DOHH2 (cell line): ENCODE results near the gene ELF1.
"Not testable (repeated sequence)": the region's sequence is repeated elsewhere in the genome, so short reads cannot be mapped to it uniquely, and the experiment has no call there.

Source experiments
- CTCF ChIP-seq: fragments of 200-600 bp; sonication (generic); IDR thresholded peaks from one replicate; pipeline ENCODE4 v1.5.1; 2014; ENCODE audit warnings: antibody characterized with exemption, mild to moderate bottlenecking, low read depth, low read length; ENCODE audit not compliant: poor library complexity, severe bottlenecking
- EZH2phosphoT487 ChIP-seq: fragments of 200-600 bp; sonication (generic); IDR thresholded peaks from 2 replicates; pipeline ENCODE4 v1.6.1; 2017; ENCODE audit warnings: borderline replicate concordance, mild to moderate bottlenecking, antibody characterized with exemption, low read length, moderate library complexity, mixed read lengths

GRCh38 chr13:40978109-40978508, 41.0 kb downstream of the ELF1 start:
- not testable (repeated sequence) for TF ChIP-seq CTCF, EZH2phosphoT487
